Upper lobe of left lung (tissue), 6 donors: Measurements from ENCODE around the gene FAM222A. TPM values are rescaled to one million over a fixed set of nuclear protein-coding genes. Genes with fewer than 3 reads are reported as not detected.

Experiments used
- ATAC-seq, 2 donors: fragments of 200-7000 bp; cut with Tn5 transposase; one replicate each; pipeline ENCODE4 v1.9.1; 2022; ENCODE audit warnings: mild to moderate bottlenecking in 2 of 2, moderate library complexity in 2 of 2; ENCODE audit not compliant: low FRiP score in 2 of 2
- DNase-seq, 2 donors: peaks; one replicate each; pipeline ENCODE4 v3.0.0-alpha.2; 2019 to 2020
- H3K27ac ChIP-seq, 4 donors: fragments of 200-600 bp; sonication (generic); one replicate each; pipeline ENCODE4 v1.5.1; 2016 to 2019
- H3K27me3 ChIP-seq, 4 donors: fragments of 200-600 bp; sonication (generic); one replicate each; pipeline ENCODE4 v1.5.1; 2017 to 2019
- H3K36me3 ChIP-seq, 4 donors: fragments of 200-600 bp; sonication (generic); one replicate each; pipeline ENCODE4 v1.5.1; 2016 to 2019
- H3K4me1 ChIP-seq, 4 donors: fragments of 200-600 bp; sonication (generic); one replicate each; pipeline ENCODE4 v1.5.1; 2018 to 2019
- H3K4me3 ChIP-seq, 4 donors: fragments of 200-600 bp; sonication (generic); one replicate each; pipeline ENCODE4 v1.5.1; 2017 to 2019; ENCODE audit warnings: mild to moderate bottlenecking in 2 of 4, moderate library complexity in 1 of 4
- H3K9me3 ChIP-seq, 4 donors: fragments of 200-600 bp; sonication (generic); one replicate each; pipeline ENCODE4 v1.5.1; 2018 to 2019
- CTCF ChIP-seq, 6 experiments: fragments of 450-650 bp in 4 of 6; fragments of 200-600 bp in 2 of 6; sonication (generic) in 2 of 6; IDR thresholded peaks; one replicate each; pipeline ENCODE4 v1.5.1; 2016 to 2019; ENCODE audit warnings: antibody characterized with exemption in 6 of 6
- EP300 ChIP-seq, 4 donors: sonication (generic); formaldehyde crosslinking; IDR thresholded peaks; one replicate each; pipeline ENCODE4 v1.5.1; 2017; ENCODE audit warnings: antibody characterized with exemption in 4 of 4, control low read depth in 2 of 4
- POLR2A ChIP-seq, 4 donors: fragments of 450-650 bp; IDR thresholded peaks; one replicate each; pipeline ENCODE4 v1.5.1; 2016 to 2017; ENCODE audit warnings: antibody characterized with exemption in 4 of 4, mild to moderate bottlenecking in 2 of 4
- POLR2AphosphoS5 ChIP-seq, 2 donors: sonication (generic); formaldehyde crosslinking; IDR thresholded peaks; one replicate each; pipeline ENCODE4 v1.5.1; 2017; ENCODE audit warnings: antibody characterized with exemption in 2 of 2
- whole genome bisulfite sequencing, 2 donors: methylation state at CpG; one replicate each; pipeline ENCODE4 v1.1.5; 2017 to 2018; 5-methylcytosine and 5-hydroxymethylcytosine counted together
- total RNA-seq, 6 donors: library from RNA; depleted of rRNA in 4 of 6; stranded (reverse); fragments of >200 nt in 4 of 6; gene quantifications; one replicate each; pipeline versions ENCODE4 v1.1.0 to v1.2.1, GENCODE V29; 2016 to 2021
- donor health status: DM: no; HTN: no; CAD: no; lungs with moderate emphysema.
- donor health status: DM: no; HTN: yes; CAD: no; lungs with severe emphysema.

Gene FAM222A
- total RNA-seq, 6 donors from 2014 or later, result 1.0 to 7.3 (median 3.7) TPM

- Histone ChIP-seq H3K36me3 (no peaks in the 10 kb centered on the region), H3K27me3 (no peaks in the 10 kb centered on the region), H3K9me3 (no peaks in the 10 kb centered on the region), H3K27ac (no peak overlapping the region), H3K4me1 (no peaks in the 10 kb centered on the region), H3K4me3 (no peak overlapping the region)
- no peak for DNase-seq
- 71 to 72% methylated on average over 4 to 5 of the region's 5 CpGs for WGBS, 2 donors
- no peak for TF ChIP-seq POLR2AphosphoS5 (IDR thresholded peaks at IDR 0.05)
- ATAC-seq, result no peak
Observed at GRCh38 chr12:109811624-109811995, 98.0 kb downstream of the FAM222A start.

GRCh38 chr12:109813810-109814416, 100.3 kb downstream of the FAM222A start:
- ATAC-seq (no peak), DNase-seq (no peak)
- no peak overlapping the region for H3K4me3 ChIP-seq
- no peaks in the 10 kb centered on the region for H3K4me1 ChIP-seq
- no peaks in the 10 kb centered on the region for H3K27me3 ChIP-seq
- no peak for TF ChIP-seq CTCF (IDR thresholded peaks at IDR 0.05)
- H3K9me3 ChIP-seq, result no peaks in the 10 kb centered on the region
- H3K27ac ChIP-seq, result no peak overlapping the region
- WGBS, 2 donors, result 85 to 90% methylated on average over 6 of the region's 6 CpGs
- H3K36me3 ChIP-seq, result no peaks in the 10 kb centered on the region

GRCh38 chr12:109814600-109815150, 101.0 kb downstream of the FAM222A start:
- Histone ChIP-seq H3K27ac (no peak overlapping the region), H3K9me3 (no peaks in the 10 kb centered on the region), H3K4me3 (no peak overlapping the region), H3K36me3 (no peaks in the 10 kb centered on the region), H3K27me3 (no peaks in the 10 kb centered on the region), H3K4me1 (no peaks in the 10 kb centered on the region)
- WGBS, 2 donors, result 78% methylated on average over 20 of the region's 20 CpGs; no CpG with 5 or more reads in 1 of the 2 donors
- no peak for TF ChIP-seq POLR2A (IDR thresholded peaks at IDR 0.05)
- TF ChIP-seq CTCF (IDR thresholded peaks at IDR 0.05), result no peak
- no peak for TF ChIP-seq EP300 (IDR thresholded peaks at IDR 0.05)
- TF ChIP-seq POLR2AphosphoS5 (IDR thresholded peaks at IDR 0.05), result no peak
- no peak for DNase-seq
- ATAC-seq, result no peak

GRCh38 chr12:109815225-109815624, 101.6 kb downstream of the FAM222A start:
- no peak for DNase-seq
- Histone ChIP-seq H3K4me1 (no peaks in the 10 kb centered on the region), H3K27me3 (no peaks in the 10 kb centered on the region), H3K4me3 (no peak overlapping the region), H3K9me3 (no peaks in the 10 kb centered on the region), H3K36me3 (no peaks in the 10 kb centered on the region), H3K27ac (no peak overlapping the region)
- 80% methylated on average over 1 to 4 of the region's 4 CpGs for WGBS, 2 donors
- ATAC-seq, result no peak
- no peak for TF ChIP-seq EP300 (IDR thresholded peaks at IDR 0.05)
- no peak for TF ChIP-seq CTCF (IDR thresholded peaks at IDR 0.05)
- no peak for TF ChIP-seq POLR2A (IDR thresholded peaks at IDR 0.05)
- no peak for TF ChIP-seq POLR2AphosphoS5 (IDR thresholded peaks at IDR 0.05)

- Histone ChIP-seq H3K9me3 (no peaks in the 10 kb centered on the region), H3K36me3 (no peaks in the 10 kb centered on the region), H3K27me3 (no peaks in the 10 kb centered on the region), H3K27ac (no peak overlapping the region), H3K4me1 (no peaks in the 10 kb centered on the region), H3K4me3 (no peak overlapping the region)
- TF ChIP-seq POLR2AphosphoS5 (IDR thresholded peaks at IDR 0.05) (no peak), POLR2A (IDR thresholded peaks at IDR 0.05) (no peak), EP300 (IDR thresholded peaks at IDR 0.05) (no peak), CTCF (IDR thresholded peaks at IDR 0.05) (no peak)
- ATAC-seq (no peak), DNase-seq (no peak)
- 77 to 79% methylated on average over 10 of the region's 10 CpGs for WGBS, 2 donors
Observed at GRCh38 chr12:109815757-109816617, 102.4 kb downstream of the FAM222A start.
